Measurements from ENCODE around the gene LAMTOR2.
A peak's percentile ranks its signal among the peaks of the same experiment; 100 is the strongest.

LAMTOR2 gene

DNA sequence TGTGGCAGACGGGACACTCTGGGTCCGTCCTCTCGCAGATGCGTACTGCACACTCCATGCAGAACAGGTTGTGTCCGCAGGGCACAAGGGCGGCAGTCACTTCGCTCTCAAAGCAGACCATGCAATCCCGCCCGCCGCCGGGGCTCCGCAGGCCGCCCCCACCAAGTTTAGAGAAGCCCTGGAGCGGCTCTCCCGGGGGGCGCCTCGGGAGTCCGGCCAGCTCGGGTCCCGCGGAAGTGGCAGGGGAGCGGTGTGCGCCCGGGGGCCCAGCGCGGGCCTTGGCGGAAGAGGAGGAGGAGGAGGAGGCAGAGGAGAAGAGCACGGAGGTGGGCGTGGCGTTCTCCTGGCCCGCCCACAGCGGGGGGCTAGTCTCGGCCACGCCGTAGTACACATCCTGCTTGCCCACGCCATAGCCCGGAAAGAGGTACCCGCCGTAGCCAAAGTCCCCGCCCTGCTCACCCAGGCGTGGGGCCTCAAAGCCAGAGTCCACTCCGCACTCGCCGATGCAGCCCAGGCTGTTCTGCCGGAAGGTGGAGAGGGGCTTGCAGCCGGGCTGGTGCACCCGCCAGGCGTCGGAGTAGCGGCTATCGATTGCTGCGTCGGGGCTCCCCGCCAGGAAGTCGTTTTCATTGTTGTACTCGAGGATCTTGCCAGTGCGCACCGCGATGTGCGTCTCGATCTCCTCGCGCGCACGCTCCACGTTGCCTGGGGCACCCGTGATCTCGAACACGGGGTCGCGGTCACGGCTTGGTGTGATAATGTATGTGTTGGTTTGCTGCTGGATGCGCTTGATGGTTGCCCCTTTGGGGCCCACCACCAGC, 22.2 kb downstream of the LAMTOR2 start:
- no peak for DNase-seq (ENCODE audit: low read depth in 2 of 2)

DNA sequence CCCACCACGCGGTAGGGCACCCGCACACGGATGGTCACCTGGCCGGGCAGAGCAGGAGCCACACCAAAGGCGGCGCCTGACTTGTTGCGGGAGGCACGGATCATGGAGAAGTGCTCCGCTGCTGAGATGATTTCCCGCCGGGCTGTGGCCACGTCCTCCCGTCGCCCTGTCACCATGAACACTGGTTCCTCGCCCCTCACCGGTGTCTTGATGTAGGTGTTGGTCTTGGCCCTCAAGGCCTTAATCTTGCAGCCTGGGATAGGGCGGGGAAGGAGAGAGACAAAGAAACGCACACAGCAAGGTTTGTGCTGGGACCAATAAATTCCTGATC, 22.8 kb downstream of the LAMTOR2 start:
- DNase-seq (ENCODE audit: low read depth in 2 of 2): no peak

GRCh38 chr1:156078728-156079127, 24.1 kb downstream of the LAMTOR2 start:
- DNase-seq (ENCODE audit: low read depth in 2 of 2): no peak

DNA sequence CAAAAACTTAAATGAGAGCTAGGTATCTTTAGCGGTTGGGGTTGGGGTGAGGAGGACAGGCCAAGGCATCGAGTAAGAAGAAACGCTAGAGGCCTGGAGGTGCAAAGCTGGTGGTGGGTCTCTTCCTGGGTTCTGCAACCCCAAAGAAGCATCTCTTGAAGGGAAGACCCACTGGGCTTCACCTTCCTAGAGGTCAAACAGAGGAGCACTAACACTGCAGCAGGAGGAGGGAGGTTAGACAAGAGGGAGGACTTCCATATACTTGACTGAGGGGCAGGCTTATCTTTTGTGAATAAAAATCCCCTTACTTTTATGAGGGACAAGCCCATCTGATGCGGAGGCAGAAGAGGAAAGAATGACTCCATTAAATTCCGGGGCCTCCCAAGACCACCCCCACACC, 25.2 kb downstream of the LAMTOR2 start:
- no peak for DNase-seq (ENCODE audit: low read depth in 2 of 2)

DNA sequence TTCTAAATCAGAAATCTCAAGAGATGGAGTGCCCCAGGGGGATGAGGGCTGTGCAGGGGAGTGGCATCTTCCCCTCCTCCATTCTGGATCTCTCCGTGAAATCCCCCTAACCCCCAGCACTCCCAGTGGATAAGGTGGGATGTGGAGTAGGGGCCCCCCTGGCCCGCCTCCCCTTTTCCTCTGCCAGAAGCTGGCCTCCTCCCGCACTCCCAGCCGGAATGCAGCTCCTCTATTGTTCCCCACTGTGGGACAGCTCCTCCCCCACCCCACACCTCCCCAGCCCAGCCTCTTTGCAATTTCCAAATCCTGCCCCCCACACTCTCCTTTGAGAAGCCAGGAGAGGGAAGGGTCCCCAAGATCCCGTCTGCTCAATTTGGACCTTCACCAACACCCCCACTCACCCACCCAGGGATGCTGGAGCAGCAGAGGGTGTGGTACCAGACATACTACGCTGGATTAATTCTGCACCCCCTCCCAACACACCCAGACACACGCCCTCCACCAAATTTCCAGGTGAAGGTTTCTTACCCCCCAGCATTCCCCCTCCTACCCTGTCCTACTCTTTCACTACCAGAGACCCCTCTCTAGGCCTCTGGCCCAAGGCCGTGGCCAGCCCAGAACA, 25.8 kb downstream of the LAMTOR2 start:
- DNase-seq (ENCODE audit: low read depth in 2 of 2): no peak

- DNase-seq (ENCODE audit: low read depth in 2 of 2): no peak
Measured at GRCh38 chr1:156080863-156081179, 26.2 kb downstream of the LAMTOR2 start.

DNA sequence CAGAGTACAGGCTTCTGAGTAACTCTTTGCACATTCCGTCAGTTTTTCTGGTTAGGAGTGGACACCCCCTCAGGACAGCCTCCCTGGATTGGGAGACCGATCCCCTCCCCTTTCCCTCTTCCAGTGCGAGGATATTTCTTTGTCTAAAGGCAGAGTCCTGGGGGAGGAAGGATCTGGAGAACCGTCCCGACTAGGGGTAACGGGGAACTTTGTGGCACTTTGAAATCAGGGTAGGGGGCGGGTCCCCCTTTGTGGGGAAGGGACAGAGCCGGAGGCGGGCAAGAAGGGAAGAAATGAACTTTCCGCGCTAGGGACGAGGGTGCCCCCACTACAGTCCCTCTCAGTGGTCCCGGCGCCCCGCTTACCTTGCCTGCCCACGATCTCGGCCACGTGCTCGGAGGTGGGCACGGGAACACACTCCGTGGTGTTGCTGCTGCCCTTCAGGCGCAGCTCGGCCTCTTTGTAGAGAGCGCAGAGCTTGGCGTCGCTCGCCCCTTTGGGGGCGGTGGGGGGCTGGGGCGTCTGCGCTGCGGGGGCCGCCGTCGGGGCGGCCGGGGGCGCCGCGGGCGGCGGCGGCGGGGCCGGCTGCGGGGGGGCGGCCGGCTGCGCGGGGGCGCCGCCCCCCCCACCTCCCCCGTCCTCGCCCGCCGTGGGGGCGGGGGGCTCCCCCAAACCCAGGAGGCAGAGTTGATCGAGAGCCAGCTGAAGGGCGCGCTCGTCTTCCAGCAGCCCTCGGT, 26.8 kb downstream of the LAMTOR2 start:
- DNase-seq (ENCODE audit: low read depth in 2 of 2): no peak

DNA sequence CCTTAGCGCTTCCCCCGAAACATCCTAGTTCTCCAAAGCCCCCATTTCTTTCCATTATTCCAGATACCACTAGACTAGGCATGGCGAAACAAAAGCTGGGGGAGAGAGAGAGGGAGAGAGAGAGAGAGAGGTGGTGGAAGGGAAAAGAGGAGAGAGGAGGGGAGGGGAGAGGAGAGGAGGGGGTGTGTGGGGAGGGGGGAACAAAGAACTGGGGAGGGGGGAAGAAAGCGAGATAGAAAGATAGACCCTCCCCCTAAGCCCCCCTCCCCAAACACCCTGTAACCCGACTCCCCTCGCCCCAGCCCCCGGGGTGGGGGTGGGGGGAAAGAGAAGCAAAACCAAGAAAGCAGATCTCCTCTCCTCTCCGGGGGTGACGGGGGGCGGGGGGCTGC, 27.3 kb downstream of the LAMTOR2 start:
- no peak for DNase-seq (ENCODE audit: low read depth in 2 of 2)

GRCh38 chr1:156082309-156083091, 27.9 kb downstream of the LAMTOR2 start, which contains the start of gene MEX3A:
Gene MEX3A, minus strand, starts transcription at chr1:156082465. Its CDS starts 467 bp downstream, at chr1:156081998.
- DNase-seq (ENCODE audit: low read depth in 2 of 2): peak; percentile 42 to 55

DNA sequence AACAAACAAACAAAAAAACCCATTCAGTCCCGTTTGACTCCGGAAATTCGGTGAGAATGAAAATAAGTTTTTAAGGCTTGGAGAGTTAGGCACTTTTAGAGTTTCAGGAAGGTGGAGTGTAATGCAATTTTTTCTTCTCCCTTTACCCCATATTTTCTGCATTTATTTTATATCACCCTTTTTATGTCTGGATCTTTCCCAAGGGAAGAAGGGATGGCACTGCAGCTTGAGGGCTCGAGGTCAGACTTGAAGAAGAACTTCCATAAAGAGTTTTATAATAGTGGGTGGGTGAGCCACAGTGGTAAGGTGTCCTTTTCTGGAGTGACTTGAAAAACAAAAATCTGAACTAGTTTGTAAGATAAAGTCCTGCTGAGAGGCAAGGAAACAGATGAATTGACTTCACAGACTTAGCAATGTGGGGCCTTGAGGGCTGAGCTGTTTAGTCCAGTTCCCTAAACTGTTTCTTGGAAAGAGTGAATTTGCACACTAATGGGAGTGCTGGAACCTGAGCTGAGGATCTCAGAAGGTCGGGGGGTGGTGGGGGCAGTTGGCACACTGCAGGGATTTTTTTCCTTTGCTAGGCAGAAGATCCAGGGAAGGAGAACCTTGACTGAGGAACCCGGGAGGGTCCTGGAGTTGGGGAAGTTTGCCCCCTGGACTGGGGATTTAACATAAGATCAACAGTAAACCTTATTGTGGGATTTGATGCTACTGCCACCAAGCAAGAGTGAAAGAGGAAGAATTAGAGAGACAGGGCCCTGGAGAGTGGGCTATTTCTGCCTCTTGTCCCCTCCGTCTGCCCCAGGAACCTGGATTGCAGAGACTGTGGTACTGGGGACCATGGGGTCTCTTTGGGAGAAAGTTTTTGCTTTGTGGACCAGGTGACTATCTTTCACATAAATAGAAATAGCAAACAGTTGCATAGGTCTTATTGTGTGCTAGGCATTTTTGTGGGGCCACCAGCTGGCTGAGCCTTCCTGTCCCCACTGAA, 29.5 kb downstream of the LAMTOR2 start:
- no peak for DNase-seq (ENCODE audit: low read depth in 2 of 2)

- no peak for DNase-seq (ENCODE audit: low read depth in 2 of 2)
Measured at GRCh38 chr1:156086256-156086662, 31.7 kb downstream of the LAMTOR2 start.

GRCh38 chr1:156089704-156090103, 35.1 kb downstream of the LAMTOR2 start:
- DNase-seq (ENCODE audit: low read depth in 2 of 2): no peak

GRCh38 chr1:156090138-156090839, 35.7 kb downstream of the LAMTOR2 start:
- no peak for DNase-seq (ENCODE audit: low read depth in 2 of 2)

- peak; percentile 79 to 91 for DNase-seq (ENCODE audit: low read depth in 2 of 2)
Measured at GRCh38 chr1:156090840-156091188, 36.2 kb downstream of the LAMTOR2 start.

GRCh38 chr1:156091610-156092009, 37.0 kb downstream of the LAMTOR2 start:
- no peak for DNase-seq (ENCODE audit: low read depth in 2 of 2)

GRCh38 chr1:156095906-156096508, 41.4 kb downstream of the LAMTOR2 start:
- DNase-seq (ENCODE audit: low read depth in 2 of 2): no peak

DNA sequence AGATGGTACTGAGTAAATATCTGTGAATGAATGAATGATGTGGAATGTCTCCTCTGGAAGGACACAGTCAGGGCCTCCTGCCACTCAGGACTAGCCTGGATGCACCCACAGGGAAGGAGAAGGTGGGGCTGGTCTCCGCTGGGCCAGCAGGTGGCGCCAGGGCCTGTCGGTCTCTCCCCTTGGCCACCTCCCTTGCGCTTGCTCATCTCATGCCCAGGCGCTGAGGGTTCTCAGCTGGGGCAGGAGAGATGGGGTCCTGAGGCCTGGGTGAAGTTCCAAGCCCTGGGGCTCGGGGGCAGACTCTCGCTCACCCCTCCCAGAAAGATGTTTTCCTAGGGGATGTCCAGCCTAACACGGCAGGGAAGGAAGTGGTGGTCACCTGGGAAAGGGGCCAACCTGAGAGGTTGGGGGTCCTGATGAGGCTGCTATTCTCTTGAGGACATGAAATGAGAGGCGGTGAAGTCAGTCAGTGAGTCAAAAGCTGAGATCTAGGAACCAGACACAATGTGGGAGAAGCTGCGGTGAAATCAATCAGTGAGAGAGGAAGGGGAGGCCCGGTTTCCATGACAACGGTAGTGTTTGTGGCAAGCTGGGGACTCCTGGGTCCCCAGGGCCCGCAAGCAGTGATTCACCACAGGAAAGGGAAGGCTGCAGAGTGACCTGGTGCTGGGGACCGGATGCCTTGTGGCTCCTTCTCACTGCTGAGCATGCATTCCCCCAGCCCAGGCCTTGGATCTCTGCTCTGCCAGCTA, 42.2 kb downstream of the LAMTOR2 start:
- DNase-seq (ENCODE audit: low read depth in 2 of 2): peak; percentile 74 to 89

GRCh38 chr1:156097499-156098178, 43.1 kb downstream of the LAMTOR2 start:
- peak in 1 of 2 experiments; percentile 41 for DNase-seq (ENCODE audit: low read depth in 2 of 2)

DNA sequence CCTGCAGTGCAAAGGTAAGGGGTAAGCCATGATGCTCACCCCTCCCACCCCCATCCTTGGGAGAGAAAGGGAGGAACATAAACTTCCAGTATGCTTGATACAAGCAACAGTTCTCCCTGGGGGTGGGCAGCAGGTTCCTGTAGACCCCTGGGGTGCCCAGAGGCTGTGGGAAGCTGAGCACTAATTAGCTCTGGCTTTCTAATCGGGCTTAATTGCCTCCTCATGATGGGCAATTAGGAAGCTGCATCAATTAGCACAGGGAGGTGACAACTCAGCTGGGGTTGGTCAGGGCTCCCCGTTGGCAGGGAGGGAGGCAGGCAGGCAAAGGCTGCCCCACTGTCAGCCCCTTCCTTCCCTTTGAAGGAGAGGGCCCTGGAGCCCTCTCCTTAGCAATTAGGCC, 44.2 kb downstream of the LAMTOR2 start:
- DNase-seq (ENCODE audit: low read depth in 2 of 2): no peak
